NB4 (cell line): Measurements from ENCODE around the gene CDSN.

ENCODE experiments used
- CTCF ChIP-seq: IDR thresholded peaks from one replicate; pipeline ENCODE4 v1.5.1; 2012; ENCODE audit warnings: low read depth, low read length
- MAX ChIP-seq: IDR thresholded peaks from 2 replicates; pipeline ENCODE4 v1.6.1; 2011; ENCODE audit warnings: low read depth, low read length
- MYC ChIP-seq: IDR thresholded peaks from 2 replicates; pipeline ENCODE4 v1.6.1; 2011; ENCODE audit warnings: low read depth, low read length
- POLR2A ChIP-seq: IDR thresholded peaks from 2 replicates; pipeline ENCODE4 v1.6.1; 2011; ENCODE audit warnings: mild to moderate bottlenecking; ENCODE audit not compliant: insufficient read length; ENCODE audit errors: extremely low read depth

- no peak for TF ChIP-seq POLR2A
- TF ChIP-seq CTCF: no peak
- no peak for TF ChIP-seq MYC
- no peak for TF ChIP-seq MAX
Observed at GRCh38 chr6:31138982-31139381, 18.7 kb upstream of the CDSN start, which contains the start of gene PSORS1C2.
